ENCODE data around the gene SOX4.

DNA sequence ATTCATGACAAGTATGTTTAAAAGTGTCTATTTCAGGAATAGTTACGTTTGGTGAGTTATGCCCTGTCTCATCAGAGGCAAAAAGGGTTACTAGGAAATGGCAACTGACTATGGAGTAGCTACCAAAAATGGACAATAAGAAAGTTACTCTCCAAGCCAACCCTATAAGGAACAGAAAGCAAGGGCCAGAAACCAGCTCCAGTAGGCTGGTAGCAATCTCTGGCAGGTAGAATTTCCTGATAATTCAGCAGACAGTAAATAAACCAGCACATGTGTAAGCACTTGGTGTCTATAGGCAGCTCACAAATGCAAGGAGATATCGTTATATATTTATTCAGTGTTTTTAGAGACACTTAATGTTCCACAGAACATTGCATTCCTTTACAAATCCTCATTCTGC, 20.3 kb downstream of the SOX4 start:
- TF ChIP-seq TAF1 (IDR thresholded peaks at IDR 0.05; ENCODE audit: low read depth, low read length): no peak
- TF ChIP-seq POLR2A (IDR thresholded peaks at IDR 0.05; ENCODE audit: low read depth, low read length): no peak
- TF ChIP-seq PAX5 (IDR thresholded peaks at IDR 0.05; ENCODE audit: insufficient read depth, low read length, severe bottlenecking): no peak
- TF ChIP-seq POLR2AphosphoS5 (IDR thresholded peaks at IDR 0.05; ENCODE audit: low read depth, low read length): no peak

Measured in GM12891 (cell line).